ENCODE results near the gene PLXDC2. TPM values are rescaled to one million over a fixed set of nuclear protein-coding genes. Genes with fewer than 3 reads are reported as not detected.

The PLXDC2 gene
- total and polyA plus RNA-seq, 3 experiments from 2014 or later = 0.15 to 1.5 (median 0.38) TPM

DNA sequence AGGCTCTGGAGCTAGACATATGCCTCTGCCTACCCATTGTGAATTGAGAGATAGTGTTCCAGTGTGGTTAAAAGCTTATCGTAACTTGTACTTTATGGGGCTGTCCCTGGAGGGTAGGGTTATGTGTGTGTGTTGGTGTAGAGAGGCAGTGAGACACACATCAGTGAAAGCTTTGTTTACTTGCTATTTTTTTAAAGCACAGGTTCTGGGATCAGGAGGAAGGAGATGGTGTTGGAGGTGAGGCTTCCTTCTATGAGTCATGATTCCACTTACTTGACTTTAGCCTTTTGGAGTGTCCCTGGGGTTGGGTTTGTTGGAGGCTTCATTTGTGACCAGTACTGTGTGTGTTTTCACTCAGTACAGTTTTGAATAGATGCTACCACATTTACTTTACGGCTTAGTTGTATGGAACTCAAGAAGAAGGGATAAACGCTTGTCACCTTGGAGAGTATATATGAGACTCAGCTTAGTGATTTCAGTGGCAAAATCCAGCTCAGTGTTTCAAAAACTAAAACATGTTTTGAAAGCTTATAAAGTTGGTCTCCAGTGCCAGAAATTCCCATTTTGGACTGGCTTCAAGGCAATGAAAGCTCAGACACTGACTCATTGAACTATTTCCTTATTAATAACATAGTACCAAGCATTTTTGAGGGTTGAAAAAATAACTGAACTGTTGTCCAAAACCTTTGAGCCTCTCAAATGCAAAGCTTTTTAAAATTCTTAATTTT is 106.2 kb downstream of the PLXDC2 start:
- no peak overlapping the region for H3K4me3 Mint-ChIP-seq
- H3K27ac ChIP-seq (ENCODE audit: low read depth, low read length) = no peak overlapping the region
- H3K4me3 ChIP-seq (ENCODE audit: low read length) = no peak overlapping the region
- H3K9me3 Mint-ChIP-seq = peaks cover 0 to 16% (median 12%) of the 10 kb centered on the region in 5 donors
- no peak for DNase-seq
- H3K27me3 ChIP-seq (ENCODE audit: insufficient read depth, low read length, poor library complexity, severe bottlenecking) = no peaks in the 10 kb centered on the region
- ChIA-PET POLR2A (no interaction called here), CTCF (no interaction called here)
- no peaks in the 10 kb centered on the region for H3K4me1 Mint-ChIP-seq
- no peaks in the 10 kb centered on the region for H3K9me3 ChIP-seq (ENCODE audit: low read length)
- H3K27ac Mint-ChIP-seq = no peak overlapping the region
- no peaks in the 10 kb centered on the region for H3K4me1 ChIP-seq (ENCODE audit: insufficient read depth, low read length)
- no peaks in the 10 kb centered on the region for H3K27me3 Mint-ChIP-seq
- H3K36me3 ChIP-seq (ENCODE audit: insufficient read depth, low read length) = no peaks in the 10 kb centered on the region
- H3K36me3 Mint-ChIP-seq = no peaks in the 10 kb centered on the region

DNA sequence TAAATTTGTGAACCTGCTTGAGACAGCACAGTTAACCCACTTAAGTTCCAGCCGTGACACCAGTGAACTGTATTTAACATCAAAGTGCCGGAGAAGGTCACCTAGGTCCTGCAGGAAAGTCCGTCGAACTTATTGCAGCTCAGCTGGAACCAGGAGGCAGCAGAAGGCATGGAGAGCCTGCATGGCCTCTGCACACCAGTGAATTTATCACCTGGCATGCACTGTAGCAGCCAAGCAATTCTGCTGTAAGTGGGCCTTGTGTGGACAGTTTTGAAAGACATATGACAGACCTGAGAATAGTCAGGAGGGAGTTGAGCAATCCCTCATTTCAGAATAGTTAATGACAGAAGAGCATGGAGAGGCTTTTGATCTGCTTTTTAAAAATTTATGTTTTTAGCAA is 108.8 kb downstream of the PLXDC2 start:
- Mint-ChIP-seq H3K9me3 (peaks cover 0 to 17% (median 12%) of the 10 kb centered on the region in 5 donors), H3K36me3 (no peaks in the 10 kb centered on the region), H3K4me1 (no peaks in the 10 kb centered on the region), H3K27me3 (no peaks in the 10 kb centered on the region), H3K27ac (no peak overlapping the region), H3K4me3 (no peak overlapping the region)
- CTCF ChIA-PET = no interaction called here
- POLR2A ChIA-PET = no interaction called here
- Histone ChIP-seq H3K27ac (ENCODE audit: low read depth, low read length) (no peak overlapping the region), H3K4me3 (ENCODE audit: low read length) (no peak overlapping the region), H3K27me3 (ENCODE audit: insufficient read depth, low read length, poor library complexity, severe bottlenecking) (no peaks in the 10 kb centered on the region), H3K9me3 (ENCODE audit: low read length) (no peaks in the 10 kb centered on the region), H3K4me1 (ENCODE audit: insufficient read depth, low read length) (no peaks in the 10 kb centered on the region), H3K36me3 (ENCODE audit: insufficient read depth, low read length) (no peaks in the 10 kb centered on the region)
- no peak for DNase-seq

GRCh38 chr10:19928936-19929335 is 112.7 kb downstream of the PLXDC2 start:
- Mint-ChIP-seq H3K27me3 (peaks cover 0 to 1% of the 10 kb centered on the region in 2 donors), H3K27ac (no peak overlapping the region), H3K4me3 (no peak overlapping the region), H3K4me1 (no peaks in the 10 kb centered on the region), H3K36me3 (no peaks in the 10 kb centered on the region), H3K9me3 (peaks cover 3 to 24% (median 7%) of the 10 kb centered on the region in 5 donors)
- H3K9me3 ChIP-seq (ENCODE audit: low read length) = no peaks in the 10 kb centered on the region
- H3K4me1 ChIP-seq (ENCODE audit: insufficient read depth, low read length) = no peaks in the 10 kb centered on the region
- H3K36me3 ChIP-seq (ENCODE audit: insufficient read depth, low read length) = no peaks in the 10 kb centered on the region
- no peak for DNase-seq
- H3K4me3 ChIP-seq (ENCODE audit: low read length) = no peak overlapping the region
- CTCF ChIA-PET = no interaction called here
- POLR2A ChIA-PET = no interaction called here
- no peak overlapping the region for H3K27ac ChIP-seq (ENCODE audit: low read depth, low read length)
- no peaks in the 10 kb centered on the region for H3K27me3 ChIP-seq (ENCODE audit: insufficient read depth, low read length, poor library complexity, severe bottlenecking)

GRCh38 chr10:19929506-19930140 is 113.4 kb downstream of the PLXDC2 start:
- CTCF ChIA-PET = no interaction called here
- DNase-seq = no peak
- no peaks in the 10 kb centered on the region for H3K36me3 Mint-ChIP-seq
- no peak overlapping the region for H3K4me3 ChIP-seq (ENCODE audit: low read length)
- no peaks in the 10 kb centered on the region for H3K4me1 ChIP-seq (ENCODE audit: insufficient read depth, low read length)
- POLR2A ChIA-PET = no interaction called here
- no peaks in the 10 kb centered on the region for H3K36me3 ChIP-seq (ENCODE audit: insufficient read depth, low read length)
- peaks cover 0 to 1% of the 10 kb centered on the region in 2 donors for H3K27me3 Mint-ChIP-seq
- H3K9me3 ChIP-seq (ENCODE audit: low read length) = no peaks in the 10 kb centered on the region
- no peak overlapping the region for H3K4me3 Mint-ChIP-seq
- H3K27ac Mint-ChIP-seq = no peak overlapping the region
- no peak overlapping the region for H3K27ac ChIP-seq (ENCODE audit: low read depth, low read length)
- H3K4me1 Mint-ChIP-seq = no peaks in the 10 kb centered on the region
- H3K27me3 ChIP-seq (ENCODE audit: insufficient read depth, low read length, poor library complexity, severe bottlenecking) = no peaks in the 10 kb centered on the region
- peaks cover 3 to 19% (median 7%) of the 10 kb centered on the region in 5 donors for H3K9me3 Mint-ChIP-seq

DNA sequence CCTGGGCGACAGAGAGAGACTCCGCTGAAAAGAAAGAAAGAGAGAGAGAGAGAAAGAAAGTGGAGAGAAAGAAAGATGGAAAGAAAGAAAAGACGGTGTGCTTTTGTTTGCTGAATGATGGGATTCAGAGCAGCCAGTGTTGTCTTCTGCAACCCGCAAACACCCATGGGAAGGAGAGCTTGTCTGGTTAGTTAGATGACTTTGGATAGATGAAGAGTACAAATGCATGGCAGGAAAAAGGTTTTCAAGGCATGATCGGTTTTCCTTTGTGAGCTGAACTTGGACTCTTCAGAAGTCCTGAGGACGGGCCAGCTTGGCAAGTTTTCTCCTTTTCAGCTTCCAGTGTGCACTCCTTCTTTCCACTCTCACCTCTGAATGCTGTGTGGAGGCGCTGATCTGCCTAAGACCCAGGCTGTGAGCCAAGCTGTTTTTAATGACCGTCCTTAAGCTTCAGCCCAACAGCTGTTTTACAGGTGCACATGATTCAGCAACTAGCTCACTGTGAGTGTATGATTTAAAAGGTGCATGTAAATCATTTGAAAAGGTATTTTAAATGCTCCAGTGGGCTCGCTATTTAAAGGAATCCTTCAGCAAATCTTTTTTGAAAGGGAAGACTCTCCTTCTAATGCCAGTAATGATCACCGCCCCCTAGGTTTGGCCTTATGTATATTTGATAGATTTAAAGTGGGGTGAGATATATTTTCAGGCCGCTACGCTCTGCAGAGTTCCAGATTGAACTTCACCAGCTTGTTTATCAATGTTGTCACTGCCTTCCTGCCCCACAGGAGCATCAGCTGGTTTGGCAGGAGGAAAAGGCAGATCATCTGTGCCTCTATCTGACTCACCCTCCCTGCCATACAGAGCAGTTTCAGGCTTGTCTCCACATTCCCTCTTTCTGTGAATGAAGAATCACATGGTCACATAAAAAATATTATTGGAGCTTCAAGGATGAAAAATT is 115.0 kb downstream of the PLXDC2 start:
- Mint-ChIP-seq H3K4me1 (no peaks in the 10 kb centered on the region), H3K4me3 (no peak overlapping the region), H3K27ac (no peak overlapping the region), H3K27me3 (peaks cover 0 to 1% of the 10 kb centered on the region in 2 donors), H3K9me3 (peaks cover 2 to 23% (median 7%) of the 10 kb centered on the region in 5 donors), H3K36me3 (no peaks in the 10 kb centered on the region)
- POLR2A ChIA-PET = no interaction called here
- no peaks in the 10 kb centered on the region for H3K27me3 ChIP-seq (ENCODE audit: insufficient read depth, low read length, poor library complexity, severe bottlenecking)
- H3K4me1 ChIP-seq (ENCODE audit: insufficient read depth, low read length) = no peaks in the 10 kb centered on the region
- H3K36me3 ChIP-seq (ENCODE audit: insufficient read depth, low read length) = no peaks in the 10 kb centered on the region
- no peak overlapping the region for H3K4me3 ChIP-seq (ENCODE audit: low read length)
- no peak overlapping the region for H3K27ac ChIP-seq (ENCODE audit: low read depth, low read length)
- H3K9me3 ChIP-seq (ENCODE audit: low read length) = no peaks in the 10 kb centered on the region
- DNase-seq = no peak
- CTCF ChIA-PET = interaction anchor here (0.9 kb wide), 1 partner anchor 12 kb away, joined by 3 read pairs; no protein-coding TSS in a partner anchor

GRCh38 chr10:19931894-19932590 is 115.8 kb downstream of the PLXDC2 start:
- peaks cover 0 to 1% of the 10 kb centered on the region in 2 donors for H3K27me3 Mint-ChIP-seq
- Histone ChIP-seq H3K4me3 (ENCODE audit: low read length) (no peak overlapping the region), H3K27me3 (ENCODE audit: insufficient read depth, low read length, poor library complexity, severe bottlenecking) (no peaks in the 10 kb centered on the region), H3K9me3 (ENCODE audit: low read length) (no peaks in the 10 kb centered on the region), H3K4me1 (ENCODE audit: insufficient read depth, low read length) (no peaks in the 10 kb centered on the region), H3K27ac (ENCODE audit: low read depth, low read length) (no peak overlapping the region), H3K36me3 (ENCODE audit: insufficient read depth, low read length) (no peaks in the 10 kb centered on the region)
- ChIA-PET CTCF (interaction anchor here (0.9 kb wide), 1 partner anchor 11 kb away, joined by 3 read pairs; no protein-coding TSS in a partner anchor), POLR2A (no interaction called here)
- no peak overlapping the region for H3K27ac Mint-ChIP-seq
- H3K4me1 Mint-ChIP-seq = no peaks in the 10 kb centered on the region
- peaks cover 2 to 23% (median 11%) of the 10 kb centered on the region in 5 donors for H3K9me3 Mint-ChIP-seq
- no peaks in the 10 kb centered on the region for H3K36me3 Mint-ChIP-seq
- H3K4me3 Mint-ChIP-seq = no peak overlapping the region
- DNase-seq = no peak

DNA sequence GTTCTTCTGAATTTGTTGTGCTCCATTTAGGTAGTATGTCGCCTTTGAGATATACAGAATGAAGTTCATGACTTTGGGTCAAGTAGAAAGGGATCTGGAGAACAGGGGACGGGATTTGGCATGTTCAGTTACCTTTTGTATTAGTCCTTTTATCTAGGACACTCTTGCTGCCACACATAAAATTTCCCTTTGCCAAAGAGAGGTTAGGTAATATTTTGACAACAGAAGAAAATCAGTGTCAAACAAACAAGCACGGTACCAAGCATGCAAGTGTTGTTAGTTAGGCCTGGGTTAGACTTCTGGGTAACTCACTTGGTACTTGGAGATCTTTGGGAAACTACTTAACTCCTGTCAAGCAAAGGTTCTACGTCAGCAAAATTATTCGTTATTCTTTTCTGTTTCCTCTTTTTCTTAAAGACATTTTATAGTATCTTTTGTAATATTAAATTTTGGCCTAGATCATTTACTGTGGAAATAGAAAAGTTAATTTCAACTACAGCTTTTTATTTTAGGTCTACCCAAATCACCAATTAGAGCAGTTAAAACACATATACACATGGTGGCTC is 116.7 kb downstream of the PLXDC2 start:
- POLR2A ChIA-PET = no interaction called here
- Mint-ChIP-seq H3K27me3 (peaks cover 0 to 1% of the 10 kb centered on the region in 2 donors), H3K9me3 (peaks cover 2 to 23% (median 14%) of the 10 kb centered on the region in 5 donors), H3K4me3 (no peak overlapping the region), H3K36me3 (no peaks in the 10 kb centered on the region), H3K4me1 (no peaks in the 10 kb centered on the region), H3K27ac (no peak overlapping the region)
- CTCF ChIA-PET = no interaction called here
- Histone ChIP-seq H3K9me3 (ENCODE audit: low read length) (no peaks in the 10 kb centered on the region), H3K4me1 (ENCODE audit: insufficient read depth, low read length) (no peaks in the 10 kb centered on the region), H3K4me3 (ENCODE audit: low read length) (no peak overlapping the region), H3K36me3 (ENCODE audit: insufficient read depth, low read length) (no peaks in the 10 kb centered on the region), H3K27me3 (ENCODE audit: insufficient read depth, low read length, poor library complexity, severe bottlenecking) (no peaks in the 10 kb centered on the region), H3K27ac (ENCODE audit: low read depth, low read length) (no peak overlapping the region)
- no peak for DNase-seq
